ENCODE measurements around the gene LHPP. TPM values are rescaled to one million over a fixed set of nuclear protein-coding genes. Genes with fewer than 3 reads are reported as not detected.

The LHPP gene
- total and polyA plus RNA-seq, 3 donors from 2014 or later: 34.2 to 46.0 (median 45.0) TPM

DNA sequence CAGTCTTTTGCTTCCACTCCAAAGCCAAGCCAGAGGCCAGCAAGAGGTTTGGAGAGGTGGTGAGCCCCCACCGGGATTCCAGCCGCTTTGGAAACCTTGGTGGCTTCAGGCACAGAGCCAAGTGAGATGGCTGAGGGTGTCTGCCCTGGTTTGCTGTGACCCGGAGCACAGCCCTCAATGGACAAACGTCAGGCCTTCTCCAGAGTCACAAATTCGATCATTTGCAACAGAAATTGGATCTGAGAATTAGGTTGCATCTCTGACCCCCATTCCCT lies 10.9 kb upstream of the LHPP start:
- Histone ChIP-seq H3K27me3 (peaks cover 5% of the 10 kb centered on the region), H3K4me1 (peaks cover 15% of the 10 kb centered on the region), H3K9me3 (no peaks in the 10 kb centered on the region), H3K36me3 (ENCODE audit: low read depth, missing control alignments) (no peaks in the 10 kb centered on the region), H3K27ac (no peak overlapping the region), H3K4me3 (no peak overlapping the region)
- no peak for TF ChIP-seq POLR2A (IDR thresholded peaks at IDR 0.05)
- TF ChIP-seq, protein P1, sequence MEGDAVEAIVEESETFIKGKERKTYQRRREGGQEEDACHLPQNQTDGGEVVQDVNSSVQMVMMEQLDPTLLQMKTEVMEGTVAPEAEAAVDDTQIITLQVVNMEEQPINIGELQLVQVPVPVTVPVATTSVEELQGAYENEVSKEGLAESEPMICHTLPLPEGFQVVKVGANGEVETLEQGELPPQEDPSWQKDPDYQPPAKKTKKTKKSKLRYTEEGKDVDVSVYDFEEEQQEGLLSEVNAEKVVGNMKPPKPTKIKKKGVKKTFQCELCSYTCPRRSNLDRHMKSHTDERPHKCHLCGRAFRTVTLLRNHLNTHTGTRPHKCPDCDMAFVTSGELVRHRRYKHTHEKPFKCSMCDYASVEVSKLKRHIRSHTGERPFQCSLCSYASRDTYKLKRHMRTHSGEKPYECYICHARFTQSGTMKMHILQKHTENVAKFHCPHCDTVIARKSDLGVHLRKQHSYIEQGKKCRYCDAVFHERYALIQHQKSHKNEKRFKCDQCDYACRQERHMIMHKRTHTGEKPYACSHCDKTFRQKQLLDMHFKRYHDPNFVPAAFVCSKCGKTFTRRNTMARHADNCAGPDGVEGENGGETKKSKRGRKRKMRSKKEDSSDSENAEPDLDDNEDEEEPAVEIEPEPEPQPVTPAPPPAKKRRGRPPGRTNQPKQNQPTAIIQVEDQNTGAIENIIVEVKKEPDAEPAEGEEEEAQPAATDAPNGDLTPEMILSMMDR (IDR thresholded peaks at IDR 0.05): no peak
- no peak for DNase-seq
- intact Hi-C loops (cut with DNase I; ENCODE audit: low total_unique reads): no loop called here
- 18 to 20% methylated on average over 5 of the region's 5 CpGs for WGBS, 2 donors

DNA sequence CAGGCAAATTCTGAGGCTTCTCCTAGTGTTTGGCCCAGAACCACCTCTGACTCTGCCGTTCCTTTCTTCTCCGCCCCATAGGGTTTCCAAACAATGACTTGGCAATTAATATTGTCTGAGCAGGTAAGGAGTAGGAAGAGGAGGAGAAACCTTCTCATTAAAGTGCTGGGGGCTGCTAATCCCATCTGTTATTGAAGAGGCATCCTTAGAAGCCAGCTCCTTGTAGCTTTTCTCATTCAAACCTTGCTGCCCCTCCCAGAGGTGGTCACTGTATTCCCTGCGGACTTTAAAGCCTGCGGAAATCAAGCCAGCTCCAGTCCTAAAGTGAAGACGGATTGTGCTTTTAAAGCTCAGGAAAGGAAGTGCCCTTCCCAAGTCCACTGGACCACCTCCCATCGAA lies 10.3 kb upstream of the LHPP start:
- WGBS, 2 donors: 41 to 46% methylated on average over 6 of the region's 6 CpGs
- Histone ChIP-seq H3K9me3 (no peaks in the 10 kb centered on the region), H3K27me3 (peaks cover 5% of the 10 kb centered on the region), H3K4me1 (peaks cover 15% of the 10 kb centered on the region), H3K36me3 (ENCODE audit: low read depth, missing control alignments) (no peaks in the 10 kb centered on the region), H3K27ac (no peak overlapping the region), H3K4me3 (no peak overlapping the region)
- intact Hi-C loops (cut with DNase I; ENCODE audit: low total_unique reads): no loop called here
- TF ChIP-seq, protein P1 (IDR thresholded peaks at IDR 0.05): no peak
- no peak for TF ChIP-seq POLR2A (IDR thresholded peaks at IDR 0.05)
- DNase-seq: no peak

DNA sequence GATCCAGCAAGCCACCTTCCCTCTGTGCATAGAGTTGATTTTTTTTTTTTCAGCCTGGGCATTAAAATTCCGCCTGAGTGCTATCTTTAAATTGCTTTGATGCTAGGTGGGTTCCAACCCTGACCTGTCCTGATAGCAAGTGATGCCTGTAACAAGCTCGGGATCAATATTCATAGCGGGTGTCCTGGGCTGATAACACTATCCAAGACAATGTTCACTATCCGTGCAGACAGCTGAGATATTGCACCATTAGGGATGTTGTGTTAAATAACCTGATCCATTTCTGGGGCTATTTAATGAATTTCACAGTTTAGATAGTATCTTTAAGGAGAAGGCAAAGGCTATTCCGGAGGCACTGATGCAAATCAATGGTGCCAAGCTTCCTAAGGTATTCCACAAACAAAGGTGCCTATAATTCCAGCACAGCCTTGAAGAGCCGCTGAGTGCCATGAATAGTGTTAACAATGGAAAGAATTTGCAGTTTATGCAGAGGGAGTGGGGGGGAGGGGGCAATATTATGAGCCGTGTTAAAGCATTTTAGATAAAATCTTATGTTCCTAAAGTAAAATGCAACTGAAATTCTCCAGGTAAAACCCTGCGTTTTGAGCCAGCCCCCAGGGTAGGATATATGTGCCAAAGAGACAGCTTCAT lies 7.5 kb upstream of the LHPP start:
- no peak for DNase-seq
- intact Hi-C loops (cut with DNase I; ENCODE audit: low total_unique reads): no loop called here
- TF ChIP-seq, protein P1 (IDR thresholded peaks at IDR 0.05): no peak
- no peak for TF ChIP-seq POLR2A (IDR thresholded peaks at IDR 0.05)
- Histone ChIP-seq H3K4me1 (peaks cover 6% of the 10 kb centered on the region), H3K36me3 (ENCODE audit: low read depth, missing control alignments) (no peaks in the 10 kb centered on the region), H3K4me3 (no peak overlapping the region), H3K27ac (no peak overlapping the region), H3K9me3 (no peaks in the 10 kb centered on the region), H3K27me3 (peaks cover under 1% of the 10 kb centered on the region)
- WGBS, 2 donors: 43 to 51% methylated on average over 8 of the region's 8 CpGs

DNA sequence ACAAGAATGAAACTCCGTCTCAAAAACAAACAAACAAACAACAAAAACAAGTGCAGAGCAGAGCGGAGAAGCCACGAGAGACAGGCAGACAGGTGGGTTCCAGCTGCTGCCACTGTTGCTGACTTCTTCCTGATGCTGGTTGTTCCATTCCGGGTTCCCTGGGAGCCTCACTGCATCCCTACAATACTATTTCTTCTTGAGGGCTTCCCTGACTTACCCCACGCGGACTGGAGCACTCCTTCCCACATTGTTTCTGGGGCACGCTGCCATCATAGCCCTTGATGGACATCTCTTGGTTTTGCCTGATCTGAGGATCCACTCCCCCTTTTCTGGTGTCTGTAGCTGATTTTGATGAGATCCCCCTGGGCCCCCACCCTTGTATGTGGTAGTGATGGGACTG lies 6.2 kb upstream of the LHPP start:
- no peak overlapping the region for H3K4me3 ChIP-seq
- no peak for DNase-seq
- WGBS, 2 donors: 67 to 72% methylated on average over 7 of the region's 7 CpGs
- intact Hi-C loops (cut with DNase I; ENCODE audit: low total_unique reads): no loop called here
- no peaks in the 10 kb centered on the region for H3K4me1 ChIP-seq
- H3K27ac ChIP-seq: no peak overlapping the region
- no peaks in the 10 kb centered on the region for H3K36me3 ChIP-seq (ENCODE audit: low read depth, missing control alignments)
- TF ChIP-seq, protein P1 (IDR thresholded peaks at IDR 0.05): no peak
- TF ChIP-seq POLR2A (IDR thresholded peaks at IDR 0.05): no peak
- no peaks in the 10 kb centered on the region for H3K9me3 ChIP-seq
- H3K27me3 ChIP-seq: no peaks in the 10 kb centered on the region

DNA sequence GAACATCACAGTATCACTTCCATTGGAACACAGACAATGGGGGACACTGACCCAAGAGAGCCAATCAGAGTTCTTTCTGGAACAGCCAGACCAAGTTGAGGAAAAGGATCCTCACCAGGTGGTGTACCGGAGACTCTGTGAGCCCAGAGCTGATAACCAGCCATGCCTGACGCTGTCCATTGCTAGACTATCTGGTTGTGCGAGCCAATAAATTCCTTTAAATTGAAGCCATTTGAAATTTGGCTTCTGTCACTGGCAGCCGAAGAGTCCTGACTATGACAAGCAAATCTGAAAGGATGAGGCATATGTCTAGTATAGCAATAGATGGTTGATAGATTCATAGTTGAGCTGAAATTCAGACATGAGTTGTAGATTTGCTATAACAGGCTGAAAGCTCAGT lies 3.1 kb upstream of the LHPP start:
- H3K27ac ChIP-seq: no peak overlapping the region

More for the DNA sequence above, 3.1 kb upstream of the LHPP start:
- no peak overlapping the region for H3K4me3 ChIP-seq
- H3K27me3 ChIP-seq: no peaks in the 10 kb centered on the region
- no peaks in the 10 kb centered on the region for H3K9me3 ChIP-seq
- H3K4me1 ChIP-seq: no peaks in the 10 kb centered on the region
- H3K36me3 ChIP-seq (ENCODE audit: low read depth, missing control alignments): no peaks in the 10 kb centered on the region
- intact Hi-C loops (cut with DNase I; ENCODE audit: low total_unique reads): no loop called here
- no peak for DNase-seq
- 85 to 91% methylated on average over 4 of the region's 4 CpGs for WGBS, 2 donors
- TF ChIP-seq, protein P1 (IDR thresholded peaks at IDR 0.05): no peak
- TF ChIP-seq POLR2A (IDR thresholded peaks at IDR 0.05): no peak
